HAP-1 (cell line): Measurements from ENCODE around the gene ZPBP.
A peak's percentile ranks its signal among the peaks of the same experiment; 100 is the strongest.

Experiments
- DNase-seq, 2 experiments: peaks; one replicate each; pipeline ENCODE4 v3.0.0-alpha.2; 2016 to 2020; ENCODE audit warnings: low spot score in 2 of 2
- H3K27me3 ChIP-seq: fragments of 250-450 bp; sonication (Bioruptor Pico); 2 replicates; pipeline ENCODE4 v1.5.1; 2020; ENCODE audit warnings: low read depth, mild to moderate bottlenecking, moderate library complexity
- H3K36me3 ChIP-seq: fragments of 250-450 bp; sonication (Bioruptor Pico); replicated peaks from 2 replicates; pipeline ENCODE4 v1.5.1; 2020; ENCODE audit warnings: mild to moderate bottlenecking
- H3K4me1 ChIP-seq: fragments of 250-450 bp; sonication (Bioruptor Pico); 2 replicates; pipeline ENCODE4 v1.5.1; 2020; ENCODE audit warnings: mild to moderate bottlenecking
- H3K4me3 ChIP-seq: fragments of 250-450 bp; sonication (Bioruptor Pico); 2 replicates; pipeline ENCODE4 v1.5.1; 2020; ENCODE audit warnings: mild to moderate bottlenecking, moderate library complexity
- H3K9me3 ChIP-seq: fragments of 250-450 bp; sonication (Bioruptor Pico); 2 replicates; pipeline ENCODE4 v1.5.1; 2020; ENCODE audit warnings: mild to moderate bottlenecking, moderate library complexity
- in situ Hi-C: fragments of 300-500 bp; cut with MboI; formaldehyde crosslinking; loops from 3 replicates; pipeline ENCODE4 v1.14.3; 2020; ENCODE audit warnings: low sequenced_read_pairs, inconsistent platforms, mixed read lengths

Gene ZPBP, protein sequence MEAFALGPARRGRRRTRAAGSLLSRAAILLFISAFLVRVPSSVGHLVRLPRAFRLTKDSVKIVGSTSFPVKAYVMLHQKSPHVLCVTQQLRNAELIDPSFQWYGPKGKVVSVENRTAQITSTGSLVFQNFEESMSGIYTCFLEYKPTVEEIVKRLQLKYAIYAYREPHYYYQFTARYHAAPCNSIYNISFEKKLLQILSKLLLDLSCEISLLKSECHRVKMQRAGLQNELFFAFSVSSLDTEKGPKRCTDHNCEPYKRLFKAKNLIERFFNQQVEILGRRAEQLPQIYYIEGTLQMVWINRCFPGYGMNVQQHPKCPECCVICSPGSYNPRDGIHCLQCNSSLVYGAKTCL

GRCh38 chr7:50092579-50093491, at the start of gene ZPBP:
ZPBP (minus strand) TSS chr7:50093246; CDS start chr7:50093194, 52 bp downstream.
- Histone ChIP-seq H3K4me3 (no peak within 1 kb of the TSS), H3K27me3 (no peaks in the 10 kb centered on the region; the same call in 1 of the 2 replicates), H3K4me1 (no peaks in the 10 kb centered on the region), H3K36me3 (no peaks in the 10 kb centered on the region), H3K9me3 (no peaks in the 10 kb centered on the region)
- in situ Hi-C loops: loop anchor here (25.0 kb wide), 1 partner anchor 319 kb away; no protein-coding TSS in a partner anchor
- DNase-seq: peak; percentile 35 to 48

DNA sequence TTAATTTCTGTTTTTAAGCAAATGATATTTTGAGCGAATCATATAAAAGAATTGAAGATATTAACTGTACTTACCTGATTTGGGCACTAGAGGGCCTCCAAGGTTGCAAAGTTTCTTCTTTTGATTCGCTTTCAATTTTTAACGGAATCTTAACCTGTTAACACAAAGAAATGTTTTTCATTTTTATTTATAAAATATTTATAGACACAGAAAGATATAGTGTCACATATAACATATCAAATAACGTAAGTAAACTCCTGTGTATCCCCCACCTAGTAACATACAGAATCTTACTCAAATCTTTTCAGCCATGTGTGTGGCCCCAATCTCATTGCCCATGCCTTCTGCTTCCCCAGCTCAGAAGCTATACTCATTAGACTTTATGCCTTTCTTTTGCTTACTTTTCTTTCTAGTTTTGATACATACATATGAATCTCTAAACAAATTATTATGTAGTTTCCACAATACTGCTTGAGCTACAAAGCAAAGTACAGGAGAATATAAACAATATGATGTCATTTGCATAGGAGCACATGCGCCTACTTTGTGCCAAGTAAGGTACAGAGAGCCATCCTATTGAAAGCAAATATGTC, 49.5 kb upstream of the ZPBP start:
- Histone ChIP-seq H3K4me1 (no peaks in the 10 kb centered on the region), H3K27me3 (no peaks in the 10 kb centered on the region), H3K36me3 (no peaks in the 10 kb centered on the region), H3K4me3 (no peak overlapping the region), H3K9me3 (no peaks in the 10 kb centered on the region)
- peak; percentile 20 to 23 for DNase-seq
- in situ Hi-C loops: loop anchor here (25.0 kb wide), 1 partner anchor 1220 kb away; no protein-coding TSS in a partner anchor

- H3K36me3 ChIP-seq: no peaks in the 10 kb centered on the region
- H3K27me3 ChIP-seq: no peaks in the 10 kb centered on the region
- in situ Hi-C loops: loop anchor here (25.0 kb wide), 1 partner anchor 1220 kb away; no protein-coding TSS in a partner anchor
- DNase-seq: no peak
- no peaks in the 10 kb centered on the region for H3K4me1 ChIP-seq
- no peak overlapping the region for H3K4me3 ChIP-seq
- H3K9me3 ChIP-seq: no peaks in the 10 kb centered on the region
These were observed 48.8 kb upstream of the ZPBP start for GRCh38 chr7:50141854-50142253.

- H3K9me3 ChIP-seq: no peaks in the 10 kb centered on the region
- no peak overlapping the region for H3K4me3 ChIP-seq
- in situ Hi-C loops: loop anchor here (25.0 kb wide), 1 partner anchor 1221 kb away; no protein-coding TSS in a partner anchor
- H3K27me3 ChIP-seq: no peaks in the 10 kb centered on the region
- no peaks in the 10 kb centered on the region for H3K4me1 ChIP-seq
- no peaks in the 10 kb centered on the region for H3K36me3 ChIP-seq
- no peak for DNase-seq
These were observed 48.1 kb upstream of the ZPBP start for GRCh38 chr7:50141131-50141530.

DNA sequence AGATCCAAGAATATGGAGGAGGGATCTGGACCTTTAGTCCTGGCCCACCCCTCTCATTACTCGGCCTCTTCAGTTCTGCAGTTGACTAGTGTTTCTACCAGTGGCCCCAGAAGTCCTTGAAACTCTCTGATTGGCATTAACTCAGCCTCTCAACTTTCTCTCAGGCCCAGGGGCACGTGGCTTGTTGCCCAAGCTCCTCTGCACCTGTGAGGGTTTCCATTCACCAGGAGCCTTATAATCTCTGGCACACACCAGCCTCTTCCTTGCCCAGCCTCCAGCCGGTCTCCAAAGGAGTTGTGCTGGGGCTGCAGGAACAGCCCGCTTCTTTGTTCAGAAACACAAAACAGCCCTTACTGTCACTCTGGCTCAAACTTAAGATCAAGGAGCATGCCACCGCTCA, 47.6 kb upstream of the ZPBP start:
- DNase-seq: no peak
- H3K9me3 ChIP-seq: no peaks in the 10 kb centered on the region
- H3K4me1 ChIP-seq: no peaks in the 10 kb centered on the region
- no peaks in the 10 kb centered on the region for H3K36me3 ChIP-seq
- H3K4me3 ChIP-seq: no peak overlapping the region
- no peaks in the 10 kb centered on the region for H3K27me3 ChIP-seq
- in situ Hi-C loops: loop anchor here (25.0 kb wide), 1 partner anchor 1222 kb away; no protein-coding TSS in a partner anchor

- no peaks in the 10 kb centered on the region for H3K36me3 ChIP-seq
- in situ Hi-C loops: loop anchor here (25.0 kb wide), 1 partner anchor 1224 kb away; no protein-coding TSS in a partner anchor
- no peak for DNase-seq
- H3K9me3 ChIP-seq: no peaks in the 10 kb centered on the region
- no peaks in the 10 kb centered on the region for H3K27me3 ChIP-seq
- H3K4me3 ChIP-seq: no peak overlapping the region
- H3K4me1 ChIP-seq: no peaks in the 10 kb centered on the region
These were observed 45.1 kb upstream of the ZPBP start for GRCh38 chr7:50138101-50138500.

- Histone ChIP-seq H3K9me3 (no peaks in the 10 kb centered on the region), H3K36me3 (no peaks in the 10 kb centered on the region), H3K4me1 (no peaks in the 10 kb centered on the region), H3K27me3 (no peaks in the 10 kb centered on the region), H3K4me3 (no peak overlapping the region)
- DNase-seq: no peak
- in situ Hi-C loops: loop anchor here (25.0 kb wide), 1 partner anchor 1237 kb away; no protein-coding TSS in a partner anchor
These were observed 32.7 kb upstream of the ZPBP start for GRCh38 chr7:50125766-50126165.

DNA sequence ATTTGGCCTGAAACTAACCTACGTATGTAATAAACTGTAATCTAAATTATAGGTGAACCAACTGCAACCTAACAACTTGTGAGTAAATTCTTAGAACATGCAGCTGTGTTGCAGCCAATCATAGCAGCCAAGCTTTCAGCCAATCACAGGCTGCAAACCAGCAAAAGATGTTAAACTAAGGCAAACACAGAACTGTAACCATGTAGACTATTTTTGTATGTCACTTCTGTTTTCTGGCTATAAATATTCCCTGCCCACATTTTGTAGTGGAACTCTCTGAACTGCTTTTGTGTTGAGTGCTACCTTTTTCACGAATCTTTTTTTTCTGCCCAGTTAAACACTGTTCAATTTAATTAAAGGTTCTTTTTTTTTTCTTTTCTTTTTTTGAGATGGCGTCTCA, 28.2 kb upstream of the ZPBP start:
- Histone ChIP-seq H3K4me1 (no peaks in the 10 kb centered on the region), H3K36me3 (no peaks in the 10 kb centered on the region), H3K9me3 (no peaks in the 10 kb centered on the region), H3K27me3 (no peaks in the 10 kb centered on the region; the same call in 1 of the 2 replicates), H3K4me3 (no peak overlapping the region)
- no peak for DNase-seq
- in situ Hi-C loops: loop anchor here (25.0 kb wide), 1 partner anchor 1016 kb away; no protein-coding TSS in a partner anchor

- Histone ChIP-seq H3K27me3 (no peaks in the 10 kb centered on the region; the same call in 1 of the 2 replicates), H3K4me3 (no peak overlapping the region), H3K4me1 (no peaks in the 10 kb centered on the region), H3K9me3 (no peaks in the 10 kb centered on the region), H3K36me3 (no peaks in the 10 kb centered on the region)
- in situ Hi-C loops: loop anchor here (25.0 kb wide), 1 partner anchor 1017 kb away; no protein-coding TSS in a partner anchor
- peak in 1 of 2 experiments; percentile 16 for DNase-seq
These were observed 27.0 kb upstream of the ZPBP start for GRCh38 chr7:50119815-50120637.

- DNase-seq: no peak
- Histone ChIP-seq H3K27me3 (no peaks in the 10 kb centered on the region), H3K4me3 (no peak overlapping the region), H3K36me3 (no peaks in the 10 kb centered on the region), H3K9me3 (no peaks in the 10 kb centered on the region), H3K4me1 (no peaks in the 10 kb centered on the region)
- in situ Hi-C loops: loop anchor here (25.0 kb wide), 1 partner anchor 1025 kb away; no protein-coding TSS in a partner anchor
These were observed 19.2 kb upstream of the ZPBP start for GRCh38 chr7:50112250-50112649.

- no peaks in the 10 kb centered on the region for H3K4me1 ChIP-seq
- no peaks in the 10 kb centered on the region; the same call in 1 of the 2 replicates for H3K27me3 ChIP-seq
- no peaks in the 10 kb centered on the region for H3K9me3 ChIP-seq
- H3K4me3 ChIP-seq: no peak overlapping the region
- DNase-seq: no peak
- H3K36me3 ChIP-seq: no peaks in the 10 kb centered on the region
- in situ Hi-C loops: loop anchor here (25.0 kb wide), 1 partner anchor 1035 kb away; no protein-coding TSS in a partner anchor
These were observed 8.8 kb upstream of the ZPBP start for GRCh38 chr7:50101873-50102272.

- H3K36me3 ChIP-seq: no peaks in the 10 kb centered on the region
- no peaks in the 10 kb centered on the region; the same call in 1 of the 2 replicates for H3K27me3 ChIP-seq
- H3K4me1 ChIP-seq: no peaks in the 10 kb centered on the region
- H3K4me3 ChIP-seq: no peak overlapping the region
- H3K9me3 ChIP-seq: no peaks in the 10 kb centered on the region
- DNase-seq: no peak
- in situ Hi-C loops: loop anchor here (25.0 kb wide), 1 partner anchor 317 kb away; no protein-coding TSS in a partner anchor
These were observed 2.6 kb upstream of the ZPBP start for GRCh38 chr7:50095634-50096033.
